Hepatocyte (in vitro differentiated cells): Measurements from ENCODE around the gene LHPP. TPM values are rescaled to one million over a fixed set of nuclear protein-coding genes. Genes with fewer than 3 reads are reported as not detected.
A peak's percentile ranks its signal among the peaks of the same experiment; 100 is the strongest.

Source experiments
- DNase-seq: peaks from one replicate; pipeline ENCODE4 v3.0.0-alpha.2; 2016; ENCODE audit warnings: low spot score
- H2AFZ ChIP-seq: fragments of 200-600 bp; sonication (generic); 2 replicates; pipeline ENCODE4 v1.6.0; 2016; ENCODE audit warnings: antibody characterized with exemption, mild to moderate bottlenecking
- H3K27ac ChIP-seq: fragments of 200-600 bp; sonication (generic); 2 replicates; pipeline ENCODE4 v1.5.1; 2016; ENCODE audit warnings: mild to moderate bottlenecking
- H3K27me3 ChIP-seq: fragments of 200-600 bp; sonication (generic); 2 replicates; pipeline ENCODE4 v1.6.1; 2016
- H3K36me3 ChIP-seq: fragments of 200-600 bp; sonication (generic); replicated peaks from 2 replicates; pipeline ENCODE4 v1.5.1; 2016; ENCODE audit warnings: low read depth; ENCODE audit not compliant: insufficient read depth
- H3K4me1 ChIP-seq: fragments of 200-600 bp; sonication (generic); 2 replicates; pipeline ENCODE4 v1.5.1; 2016; ENCODE audit warnings: mild to moderate bottlenecking, moderate library complexity; ENCODE audit not compliant: insufficient read depth
- H3K4me2 ChIP-seq: fragments of 200-600 bp; sonication (generic); 2 replicates; pipeline ENCODE4 v1.6.0; 2016
- H3K4me3 ChIP-seq: fragments of 200-600 bp; sonication (generic); 2 replicates; pipeline ENCODE4 v1.5.1; 2016; ENCODE audit warnings: mild to moderate bottlenecking
- H3K79me2 ChIP-seq: fragments of 200-600 bp; sonication (generic); 2 replicates; pipeline ENCODE4 v1.6.0; 2017; ENCODE audit warnings: mild to moderate bottlenecking
- H3K9me2 ChIP-seq: fragments of 200-600 bp; sonication (generic); replicated peaks from 2 replicates; pipeline ENCODE4 v1.6.0; 2017; ENCODE audit warnings: mild to moderate bottlenecking; ENCODE audit not compliant: insufficient read depth
- H3K9me3 ChIP-seq: fragments of 200-600 bp; sonication (generic); 2 replicates; pipeline ENCODE4 v1.5.1; 2016; ENCODE audit warnings: low read depth, mild to moderate bottlenecking
- H4K20me1 ChIP-seq: fragments of 200-600 bp; sonication (generic); 2 replicates; pipeline ENCODE4 v1.6.0; 2016; ENCODE audit warnings: mild to moderate bottlenecking; ENCODE audit not compliant: insufficient read depth, poor library complexity, severe bottlenecking
- CTCF ChIP-seq: fragments of 200-600 bp; sonication (generic); IDR thresholded peaks from 2 replicates; pipeline ENCODE4 v1.5.1; 2016; ENCODE audit warnings: antibody characterized with exemption, mild to moderate bottlenecking; ENCODE audit not compliant: poor library complexity
- EZH2 ChIP-seq: fragments of 200-600 bp; sonication (generic); IDR thresholded peaks from 2 replicates; pipeline ENCODE4 v1.6.1; 2016; ENCODE audit warnings: antibody characterized with exemption, mild to moderate bottlenecking, borderline replicate concordance
- EZH2phosphoT487 ChIP-seq: fragments of 200-600 bp; sonication (generic); IDR thresholded peaks from one replicate; pipeline ENCODE4 v1.6.1; 2018; ENCODE audit warnings: antibody characterized with exemption, mild to moderate bottlenecking, low read depth, moderate library complexity; ENCODE audit not compliant: unreplicated experiment, severe bottlenecking
- WGBS: methylation state at CpG from one replicate; pipeline ENCODE4 v1.1.6; 2016; ENCODE audit warnings: low lambda C conversion rate; ENCODE audit errors: missing lambda C conversion rate; 5-methylcytosine and 5-hydroxymethylcytosine counted together
- polyA plus RNA-seq: library from polyadenylated mRNA; unstranded; fragments of >200 nt; fragmentation: Nextera tagmentation; extraction: Ambion mirVana; gene quantifications from 2 replicates; pipeline ENCODE4 v1.2.1, GENCODE V29; 2016
- total RNA-seq: library from RNA; depleted of rRNA; stranded (reverse); fragments of >200 nt; gene quantifications from 2 replicates; pipeline ENCODE4 v1.2.3, GENCODE V29; 2014

LHPP gene
- total and polyA plus RNA-seq, 2 experiments from 2014 or later, result 29.4 to 30.3 TPM

GRCh38 chr10:124588736-124589490, 127.3 kb downstream of the LHPP start:
- Histone ChIP-seq H3K36me3 (no peaks in the 10 kb centered on the region), H3K9me2 (no peaks in the 10 kb centered on the region), H3K9me3 (no peaks in the 10 kb centered on the region), H3K4me1 (peaks cover 14% of the 10 kb centered on the region), H3K4me2 (no peak overlapping the region), H3K27me3 (no peaks in the 10 kb centered on the region), H2AFZ (no peak overlapping the region), H3K4me3 (no peak overlapping the region), H4K20me1 (no peaks in the 10 kb centered on the region), H3K79me2 (no peaks in the 10 kb centered on the region), H3K27ac (peak overlapping the region; percentile 72)
- WGBS, result 38% methylated on average over 15 of the region's 15 CpGs
- TF ChIP-seq EZH2phosphoT487, result no peak
- TF ChIP-seq EZH2, result no peak
- TF ChIP-seq CTCF, result no peak
- peak; percentile 87 for DNase-seq

GRCh38 chr10:124589491-124590041, 127.9 kb downstream of the LHPP start:
- Histone ChIP-seq H3K4me3 (no peak overlapping the region), H2AFZ (no peak overlapping the region), H3K27ac (peak overlapping the region; percentile 66), H4K20me1 (no peaks in the 10 kb centered on the region), H3K4me2 (no peak overlapping the region), H3K27me3 (no peaks in the 10 kb centered on the region), H3K79me2 (no peaks in the 10 kb centered on the region), H3K9me3 (no peaks in the 10 kb centered on the region), H3K36me3 (no peaks in the 10 kb centered on the region), H3K9me2 (no peaks in the 10 kb centered on the region), H3K4me1 (peaks cover 14% of the 10 kb centered on the region)
- DNase-seq, result no peak
- 89% methylated on average over 18 of the region's 24 CpGs for WGBS
- TF ChIP-seq EZH2 (no peak), CTCF (no peak), EZH2phosphoT487 (no peak)

- Histone ChIP-seq H2AFZ (no peak overlapping the region), H3K4me3 (no peak overlapping the region), H3K27me3 (no peaks in the 10 kb centered on the region), H3K79me2 (no peaks in the 10 kb centered on the region), H4K20me1 (no peaks in the 10 kb centered on the region), H3K9me2 (no peaks in the 10 kb centered on the region), H3K4me2 (no peak overlapping the region), H3K9me3 (no peaks in the 10 kb centered on the region), H3K27ac (no peak overlapping the region), H3K4me1 (peaks cover 14% of the 10 kb centered on the region), H3K36me3 (no peaks in the 10 kb centered on the region)
- TF ChIP-seq CTCF (no peak), EZH2 (no peak), EZH2phosphoT487 (no peak)
- DNase-seq, result no peak
- 94% methylated on average over 23 of the region's 23 CpGs for WGBS
Measured at GRCh38 chr10:124590216-124591122, 128.8 kb downstream of the LHPP start.
